Neural crest cell (in vitro differentiated cells): Measurements from ENCODE around the gene BST1. TPM values are rescaled to one million over a fixed set of nuclear protein-coding genes. Genes with fewer than 3 reads are reported as not detected.
A peak's percentile ranks its signal among the peaks of the same experiment; 100 is the strongest.

Experiments used
- DNase-seq: peaks from one replicate; pipeline ENCODE4 v3.0.0; 2021; ENCODE audit warnings: low read depth, mixed read lengths, low spot score
- H3K27ac Mint-ChIP-seq: one replicate; pipeline ENCODE4 v1.8.0; 2021; ENCODE audit warnings: mild to moderate bottlenecking, mixed read lengths; ENCODE audit not compliant: unreplicated experiment
- H3K27me3 Mint-ChIP-seq: 2 replicates; pipeline ENCODE4 v1.8.0; 2021; ENCODE audit warnings: low read depth, mild to moderate bottlenecking, mixed read lengths
- H3K36me3 Mint-ChIP-seq: 2 replicates; pipeline ENCODE4 v1.8.0; 2021; ENCODE audit warnings: low read depth, mild to moderate bottlenecking, mixed read lengths
- H3K4me1 Mint-ChIP-seq: 2 replicates; pipeline ENCODE4 v1.8.0; 2021; ENCODE audit warnings: mixed read lengths
- H3K4me3 Mint-ChIP-seq: one replicate; pipeline ENCODE4 v1.8.0; 2021; ENCODE audit warnings: mild to moderate bottlenecking, mixed read lengths
- H3K9me3 Mint-ChIP-seq: 2 replicates; pipeline ENCODE4 v1.8.0; 2021; ENCODE audit warnings: mixed read lengths
- CTCF ChIP-seq: fragments of 200-600 bp; sonication (generic); conservative IDR thresholded peaks from 2 replicates; pipeline ENCODE4 v1.5.0; 2021; ENCODE audit warnings: antibody characterized with exemption, mild to moderate bottlenecking
- total RNA-seq: library from RNA; stranded (reverse); gene quantifications from 2 replicates; pipeline ENCODE4 v1.2.1, GENCODE V29; 2021

BST1 gene
- total RNA-seq, 1 donor from 2014 or later, result 0.75 TPM

DNA sequence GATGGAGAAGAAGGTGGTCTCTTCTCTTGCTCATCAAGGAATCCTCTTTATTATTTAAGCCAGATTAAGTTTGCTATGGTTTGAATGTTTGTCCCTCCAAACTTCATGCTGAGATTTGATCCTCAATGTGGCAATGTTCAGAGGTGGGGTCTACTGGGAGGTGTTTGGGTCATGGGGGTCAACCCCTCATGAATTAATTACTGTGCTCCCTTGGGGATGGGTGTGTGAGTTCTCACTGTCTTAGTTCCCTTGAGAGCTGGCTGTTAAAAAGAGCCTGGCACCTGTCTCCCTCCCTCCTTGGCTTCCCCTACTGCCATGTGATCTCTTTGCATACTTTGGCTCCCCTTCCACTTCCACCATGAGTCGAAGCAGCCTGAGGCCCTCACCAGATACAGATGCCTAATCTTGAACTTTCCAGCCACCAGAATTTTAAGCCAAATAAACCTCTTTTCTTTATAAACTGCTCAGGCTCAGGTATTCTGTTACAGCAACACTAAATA lies 39.3 kb downstream of the BST1 start:
- no peak for DNase-seq
- H3K9me3 Mint-ChIP-seq, result peaks cover 12% of the 10 kb centered on the region
- TF ChIP-seq CTCF, result no peak
- peaks cover 7% of the 10 kb centered on the region for H3K36me3 Mint-ChIP-seq
- H3K4me1 Mint-ChIP-seq, result no peaks in the 10 kb centered on the region
- H3K27ac Mint-ChIP-seq, result no peak overlapping the region
- no peaks in the 10 kb centered on the region for H3K27me3 Mint-ChIP-seq
- no peak overlapping the region for H3K4me3 Mint-ChIP-seq

DNA sequence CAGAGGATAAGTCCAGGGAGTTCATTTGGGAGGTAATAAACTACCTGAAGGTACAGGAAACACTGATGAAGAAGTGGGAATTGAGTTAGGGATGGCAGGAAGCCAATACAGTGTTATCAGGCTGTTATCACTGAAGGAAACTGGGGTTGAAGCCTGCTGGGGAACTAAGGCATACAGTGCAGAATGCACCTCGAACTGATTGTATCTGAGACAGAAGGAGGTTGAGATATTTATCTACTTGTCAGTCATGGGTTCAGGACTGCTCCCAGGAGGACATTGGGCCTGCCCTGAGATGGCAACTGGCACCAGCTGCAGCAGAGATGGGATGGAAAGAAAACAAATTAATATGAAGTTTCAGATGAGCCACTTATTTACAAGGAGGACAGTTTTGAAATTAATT lies 39.8 kb downstream of the BST1 start:
- H3K27ac Mint-ChIP-seq, result peak overlapping the region; percentile 45
- DNase-seq, result no peak

GRCh38 chr4:15744016-15744545 lies 41.2 kb downstream of the BST1 start:
- peaks cover 12% of the 10 kb centered on the region for H3K9me3 Mint-ChIP-seq
- H3K36me3 Mint-ChIP-seq, result peaks cover 7% of the 10 kb centered on the region
- H3K4me1 Mint-ChIP-seq, result no peaks in the 10 kb centered on the region
- no peak overlapping the region for H3K4me3 Mint-ChIP-seq
- no peak overlapping the region for H3K27ac Mint-ChIP-seq
- DNase-seq, result no peak
- H3K27me3 Mint-ChIP-seq, result no peaks in the 10 kb centered on the region
- TF ChIP-seq CTCF, result no peak

More for the DNA sequence above, 39.8 kb downstream of the BST1 start:
- peaks cover 7% of the 10 kb centered on the region for H3K36me3 Mint-ChIP-seq
- H3K4me1 Mint-ChIP-seq, result no peaks in the 10 kb centered on the region
- H3K27me3 Mint-ChIP-seq, result no peaks in the 10 kb centered on the region
- H3K4me3 Mint-ChIP-seq, result no peak overlapping the region
- H3K9me3 Mint-ChIP-seq, result peaks cover 12% of the 10 kb centered on the region
- no peak for TF ChIP-seq CTCF

GRCh38 chr4:15746110-15746509 lies 43.2 kb downstream of the BST1 start:
- H3K9me3 Mint-ChIP-seq, result peaks cover 10% of the 10 kb centered on the region
- H3K4me3 Mint-ChIP-seq, result no peak overlapping the region
- H3K36me3 Mint-ChIP-seq, result peaks cover 5% of the 10 kb centered on the region
- no peak for TF ChIP-seq CTCF
- no peak overlapping the region for H3K27ac Mint-ChIP-seq
- DNase-seq, result no peak
- H3K4me1 Mint-ChIP-seq, result no peaks in the 10 kb centered on the region
- no peaks in the 10 kb centered on the region for H3K27me3 Mint-ChIP-seq

DNA sequence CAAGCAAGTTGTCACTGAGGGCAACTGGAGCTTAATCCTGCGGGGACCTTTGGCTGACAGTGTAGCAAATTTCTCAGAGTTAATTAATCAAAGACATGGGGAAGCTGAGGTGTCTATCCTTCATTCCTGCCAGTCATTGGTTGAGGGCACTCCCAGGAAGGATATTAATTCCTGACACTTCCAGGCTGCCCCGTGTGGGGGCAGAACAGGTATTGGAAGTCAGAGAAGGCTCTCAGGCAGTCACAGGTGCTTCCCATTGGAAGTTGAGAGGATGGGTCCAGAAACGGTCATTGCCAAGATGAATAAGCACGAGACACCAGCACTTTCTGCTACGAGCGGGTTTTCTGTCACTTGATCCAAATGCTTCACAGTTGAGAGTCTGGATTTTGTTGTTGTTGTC lies 46.1 kb downstream of the BST1 start:
- Mint-ChIP-seq H3K27ac (no peak overlapping the region), H3K27me3 (no peaks in the 10 kb centered on the region), H3K9me3 (peaks cover 3% of the 10 kb centered on the region), H3K4me3 (no peak overlapping the region), H3K4me1 (no peaks in the 10 kb centered on the region), H3K36me3 (no peaks in the 10 kb centered on the region)
- no peak for TF ChIP-seq CTCF
- DNase-seq, result no peak
